ENCODE results near the gene PXK. TPM values are rescaled to one million over a fixed set of nuclear protein-coding genes. Genes with fewer than 3 reads are reported as not detected.

PXK gene
- total RNA-seq, 2 experiments from 2014 or later: 68.7 to 125 TPM

DNA sequence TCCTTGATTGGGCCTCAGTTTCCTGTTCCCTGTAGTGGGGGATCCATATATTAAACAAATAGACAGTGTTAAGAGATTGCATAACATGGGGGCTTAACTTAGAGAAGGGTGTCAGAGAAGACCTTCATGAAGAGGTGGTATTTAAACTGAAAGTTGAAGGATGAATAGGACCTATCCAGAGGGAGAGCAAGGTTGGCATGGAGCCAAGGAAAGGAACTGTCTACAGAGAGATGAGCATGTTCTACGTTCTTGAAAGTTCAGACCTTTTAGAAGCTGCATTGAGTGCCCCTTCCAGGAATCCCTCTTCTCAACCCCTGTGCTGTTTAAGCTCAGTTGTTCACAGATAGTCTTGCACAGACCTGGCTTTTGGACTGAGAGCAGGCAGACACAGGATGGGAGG lies 24.0 kb upstream of the PXK start:
- Histone ChIP-seq H3K4me3 (ENCODE audit: low read depth, low read length, poor library complexity, severe bottlenecking) (peak overlapping the region; percentile 6), H3K9me2 (ENCODE audit: insufficient read depth, low read length) (no peaks in the 10 kb centered on the region), H3K4me1 (ENCODE audit: insufficient read depth, low read length, poor library complexity, severe bottlenecking) (peaks cover 16% of the 10 kb centered on the region), H4K20me1 (ENCODE audit: insufficient read depth, low read length) (peaks cover 20% of the 10 kb centered on the region), H3K79me2 (ENCODE audit: insufficient read depth, low read depth, low read length) (peaks cover 51% of the 10 kb centered on the region), H2AFZ (ENCODE audit: low read length) (no peak overlapping the region), H3K36me3 (ENCODE audit: insufficient read depth, low read length) (peaks cover 64% of the 10 kb centered on the region), H3K9me3 (ENCODE audit: low read length) (no peaks in the 10 kb centered on the region), H3K4me2 (ENCODE audit: low read length) (peak overlapping the region; percentile 91), H3K27ac (ENCODE audit: low read depth, low read length, poor library complexity, severe bottlenecking) (no peak overlapping the region)
- intact Hi-C loops (cut with micrococcal nuclease; ENCODE audit: unreplicated experiment): loop anchor here (5.0 kb wide), 2 partner anchors 104 to 324 kb away; no protein-coding TSS in a partner anchor
- no peak for TF ChIP-seq EZH2phosphoT487 (IDR thresholded peaks at IDR 0.05; ENCODE audit: borderline replicate concordance, low read depth, low read length)
- TF ChIP-seq, protein P1, sequence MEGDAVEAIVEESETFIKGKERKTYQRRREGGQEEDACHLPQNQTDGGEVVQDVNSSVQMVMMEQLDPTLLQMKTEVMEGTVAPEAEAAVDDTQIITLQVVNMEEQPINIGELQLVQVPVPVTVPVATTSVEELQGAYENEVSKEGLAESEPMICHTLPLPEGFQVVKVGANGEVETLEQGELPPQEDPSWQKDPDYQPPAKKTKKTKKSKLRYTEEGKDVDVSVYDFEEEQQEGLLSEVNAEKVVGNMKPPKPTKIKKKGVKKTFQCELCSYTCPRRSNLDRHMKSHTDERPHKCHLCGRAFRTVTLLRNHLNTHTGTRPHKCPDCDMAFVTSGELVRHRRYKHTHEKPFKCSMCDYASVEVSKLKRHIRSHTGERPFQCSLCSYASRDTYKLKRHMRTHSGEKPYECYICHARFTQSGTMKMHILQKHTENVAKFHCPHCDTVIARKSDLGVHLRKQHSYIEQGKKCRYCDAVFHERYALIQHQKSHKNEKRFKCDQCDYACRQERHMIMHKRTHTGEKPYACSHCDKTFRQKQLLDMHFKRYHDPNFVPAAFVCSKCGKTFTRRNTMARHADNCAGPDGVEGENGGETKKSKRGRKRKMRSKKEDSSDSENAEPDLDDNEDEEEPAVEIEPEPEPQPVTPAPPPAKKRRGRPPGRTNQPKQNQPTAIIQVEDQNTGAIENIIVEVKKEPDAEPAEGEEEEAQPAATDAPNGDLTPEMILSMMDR (conservative IDR thresholded peaks at IDR 0.05; ENCODE audit: low read length): no peak
- no TSS peak for BruUV-seq (replicated peaks)
- ChIA-PET CTCF (ENCODE audit: unreplicated experiment) (no interaction called here), POLR2A (interaction anchor here (0.7 to 2.6 kb wide), 3 partner anchors 41 to 1304 kb away, joined by 3 to 12 read pairs (median 3); no protein-coding TSS in a partner anchor)
- DNase-seq (ENCODE audit: low spot score): no peak

DNA sequence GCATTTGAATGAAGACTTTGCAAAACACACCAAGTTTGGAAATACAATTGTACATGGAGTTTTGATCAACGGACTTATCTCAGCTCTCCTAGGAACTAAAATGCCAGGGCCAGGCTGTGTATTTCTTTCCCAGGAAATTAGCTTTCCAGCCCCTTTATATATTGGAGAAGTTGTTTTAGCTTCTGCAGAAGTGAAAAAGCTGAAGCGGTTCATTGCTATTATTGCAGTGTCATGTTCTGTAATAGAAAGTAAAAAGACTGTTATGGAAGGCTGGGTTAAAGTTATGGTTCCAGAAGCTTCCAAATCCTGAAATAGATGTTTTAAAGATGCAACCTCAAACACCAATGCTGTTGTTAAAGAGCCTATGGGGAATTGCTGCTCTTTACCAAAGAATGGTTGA lies 14.9 kb upstream of the PXK start:
- H3K4me1 ChIP-seq (ENCODE audit: insufficient read depth, low read length, poor library complexity, severe bottlenecking): peaks cover 12% of the 10 kb centered on the region
- no peaks in the 10 kb centered on the region for H3K9me3 ChIP-seq (ENCODE audit: low read length)
- no peak overlapping the region for H3K27ac ChIP-seq (ENCODE audit: low read depth, low read length, poor library complexity, severe bottlenecking)
- H2AFZ ChIP-seq (ENCODE audit: low read length): no peak overlapping the region
- intact Hi-C loops (cut with micrococcal nuclease; ENCODE audit: unreplicated experiment): no loop called here
- TSS peak; percentile 45 for BruUV-seq (replicated peaks)
- no peaks in the 10 kb centered on the region for H3K9me2 ChIP-seq (ENCODE audit: insufficient read depth, low read length)
- peaks cover 89% of the 10 kb centered on the region for H3K36me3 ChIP-seq (ENCODE audit: insufficient read depth, low read length)
- H3K79me2 ChIP-seq (ENCODE audit: insufficient read depth, low read depth, low read length): peaks cover 11% of the 10 kb centered on the region; the same call in 1 of the 2 replicates
- no peak overlapping the region for H3K4me3 ChIP-seq (ENCODE audit: low read depth, low read length, poor library complexity, severe bottlenecking)
- peaks cover 7% of the 10 kb centered on the region; the same call in 1 of the 2 replicates for H4K20me1 ChIP-seq (ENCODE audit: insufficient read depth, low read length)
- POLR2A ChIA-PET: interaction anchor here (0.8 kb wide), 1 partner anchor 10 kb away, joined by 3 read pairs; no protein-coding TSS in a partner anchor
- no peak overlapping the region for H3K4me2 ChIP-seq (ENCODE audit: low read length)
- CTCF ChIA-PET (ENCODE audit: unreplicated experiment): no interaction called here
- no peak for DNase-seq (ENCODE audit: low spot score)
- TF ChIP-seq EZH2phosphoT487 (IDR thresholded peaks at IDR 0.05; ENCODE audit: borderline replicate concordance, low read depth, low read length): no peak
- TF ChIP-seq, protein P1 (conservative IDR thresholded peaks at IDR 0.05; ENCODE audit: low read length): no peak

DNA sequence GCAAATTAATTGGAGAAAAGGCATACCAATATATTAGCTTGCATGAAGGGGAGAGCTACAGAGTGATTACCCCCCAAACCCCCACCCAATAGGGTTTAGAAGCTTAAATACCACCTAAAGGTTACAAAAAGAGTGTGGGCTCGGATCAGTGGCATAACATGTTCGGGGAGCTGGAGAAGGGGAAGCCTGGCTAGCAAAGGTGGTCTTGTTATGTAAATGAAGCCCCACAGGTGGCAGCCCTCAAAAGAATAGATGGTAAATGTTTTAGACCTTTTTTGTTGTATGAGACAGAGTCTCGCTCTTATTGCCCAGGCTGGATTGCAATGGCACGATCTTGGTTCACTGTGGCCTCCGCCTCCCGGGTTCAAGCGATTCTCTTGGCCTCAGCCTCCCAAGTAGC lies 10.9 kb upstream of the PXK start:
- Histone ChIP-seq H2AFZ (ENCODE audit: low read length) (no peak overlapping the region), H3K9me3 (ENCODE audit: low read length) (no peaks in the 10 kb centered on the region), H3K4me2 (ENCODE audit: low read length) (peak overlapping the region; percentile 26; the same call in 1 of the 2 replicates), H4K20me1 (ENCODE audit: insufficient read depth, low read length) (peaks cover 7% of the 10 kb centered on the region; the same call in 1 of the 2 replicates), H3K36me3 (ENCODE audit: insufficient read depth, low read length) (peaks cover 50% of the 10 kb centered on the region), H3K4me1 (ENCODE audit: insufficient read depth, low read length, poor library complexity, severe bottlenecking) (peaks cover 32% of the 10 kb centered on the region), H3K79me2 (ENCODE audit: insufficient read depth, low read depth, low read length) (peaks cover 11% of the 10 kb centered on the region; the same call in 1 of the 2 replicates), H3K27ac (ENCODE audit: low read depth, low read length, poor library complexity, severe bottlenecking) (no peak overlapping the region), H3K9me2 (ENCODE audit: insufficient read depth, low read length) (no peaks in the 10 kb centered on the region), H3K4me3 (ENCODE audit: low read depth, low read length, poor library complexity, severe bottlenecking) (no peak overlapping the region)
- BruUV-seq (replicated peaks): no TSS peak
- TF ChIP-seq, protein P1 (conservative IDR thresholded peaks at IDR 0.05; ENCODE audit: low read length): no peak
- TF ChIP-seq EZH2phosphoT487 (IDR thresholded peaks at IDR 0.05; ENCODE audit: borderline replicate concordance, low read depth, low read length): no peak
- CTCF ChIA-PET (ENCODE audit: unreplicated experiment): no interaction called here
- intact Hi-C loops (cut with micrococcal nuclease; ENCODE audit: unreplicated experiment): loop anchor here (1.0 to 5.0 kb wide), 3 partner anchors 93 to 311 kb away; no protein-coding TSS in a partner anchor
- POLR2A ChIA-PET: interaction anchor here (0.5 to 2.0 kb wide), 4 partner anchors 15 to 1518 kb away, joined by 3 to 7 read pairs (median 4); partner anchors contain the start of genes HTD2 and RPP14
- no peak for DNase-seq (ENCODE audit: low spot score)

Measured in OCI-LY7 (cell line).